ENCODE measurements around the gene FGFRL1.

Gene FGFRL1

GRCh38 chr4:1023075-1023640 is 11.7 kb downstream of the FGFRL1 start:
- DNase-seq (ENCODE audit: low read depth, low spot score) = no peak

GRCh38 chr4:1023895-1024740 is 12.7 kb downstream of the FGFRL1 start:
- no peak for DNase-seq (ENCODE audit: low read depth, low spot score)

GRCh38 chr4:1024882-1025545 is 13.6 kb downstream of the FGFRL1 start:
- DNase-seq (ENCODE audit: low read depth, low spot score) = no peak

GRCh38 chr4:1026115-1026514 is 14.7 kb downstream of the FGFRL1 start:
- DNase-seq (ENCODE audit: low read depth, low spot score) = no peak

- no peak for DNase-seq (ENCODE audit: low read depth, low spot score)
These were observed 15.9 kb downstream of the FGFRL1 start for GRCh38 chr4:1027219-1027914.

GRCh38 chr4:1027915-1028238 is 16.5 kb downstream of the FGFRL1 start:
- DNase-seq (ENCODE audit: low read depth, low spot score) = no peak

- DNase-seq (ENCODE audit: low read depth, low spot score) = no peak
These were observed 17.3 kb downstream of the FGFRL1 start for GRCh38 chr4:1028574-1029220.

GRCh38 chr4:1029529-1029928 is 18.1 kb downstream of the FGFRL1 start:
- no peak for DNase-seq (ENCODE audit: low read depth, low spot score)

GRCh38 chr4:1030031-1030430 is 18.6 kb downstream of the FGFRL1 start:
- no peak for DNase-seq (ENCODE audit: low read depth, low spot score)

- no peak for DNase-seq (ENCODE audit: low read depth, low spot score)
These were observed 19.1 kb downstream of the FGFRL1 start for GRCh38 chr4:1030559-1030958.

- no peak for DNase-seq (ENCODE audit: low read depth, low spot score)
These were observed 19.9 kb downstream of the FGFRL1 start for GRCh38 chr4:1031346-1031745.

GRCh38 chr4:1031956-1032795 is 20.8 kb downstream of the FGFRL1 start:
- DNase-seq (ENCODE audit: low read depth, low spot score) = no peak

- DNase-seq (ENCODE audit: low read depth, low spot score) = no peak
These were observed 21.4 kb downstream of the FGFRL1 start for GRCh38 chr4:1032861-1033260.

- no peak for DNase-seq (ENCODE audit: low read depth, low spot score)
These were observed 22.6 kb downstream of the FGFRL1 start for GRCh38 chr4:1033840-1034551.

GRCh38 chr4:1035510-1035909 is 24.1 kb downstream of the FGFRL1 start:
- no peak for DNase-seq (ENCODE audit: low read depth, low spot score)

- DNase-seq (ENCODE audit: low read depth, low spot score) = no peak
These were observed 24.7 kb downstream of the FGFRL1 start for GRCh38 chr4:1036095-1036494.

GRCh38 chr4:1036976-1037810 is 25.8 kb downstream of the FGFRL1 start:
- no peak for DNase-seq (ENCODE audit: low read depth, low spot score)

- no peak for DNase-seq (ENCODE audit: low read depth, low spot score)
These were observed 27.6 kb downstream of the FGFRL1 start for GRCh38 chr4:1038948-1039492.

Measured in smooth muscle cell of the brain vasculature (primary cell).